SU-DHL-6 (cell line): Measurements from ENCODE around the gene MAGEB17.

Experiments
- H2AFZ ChIP-seq: fragments of 200-600 bp; sonication (generic); 2 replicates; pipeline ENCODE4 v1.6.1; 2014; ENCODE audit warnings: low read depth, mild to moderate bottlenecking, moderate library complexity, mixed read lengths, antibody characterized with exemption, low read length; ENCODE audit not compliant: severe bottlenecking
- H3F3A ChIP-seq: fragments of 200-600 bp; shearing (Covaris generic); 2 replicates; pipeline ENCODE4 v1.6.0; 2016; ENCODE audit warnings: antibody characterized with exemption, mild to moderate bottlenecking; ENCODE audit not compliant: insufficient read depth
- H3K27ac ChIP-seq: fragments of 200-600 bp; sonication (generic); 2 replicates; pipeline ENCODE4 v1.5.1; 2016; ENCODE audit warnings: low read depth, mild to moderate bottlenecking, low read length, moderate library complexity, mixed read lengths
- H3K27me3 ChIP-seq: fragments of 200-600 bp; sonication (generic), shearing (Covaris generic); 2 replicates; pipeline ENCODE4 v1.6.0; 2014; ENCODE audit warnings: mild to moderate bottlenecking, low read length
- H3K36me3 ChIP-seq: fragments of 200-600 bp; sonication (generic); 2 replicates; pipeline ENCODE4 v1.6.1; 2014; ENCODE audit warnings: mild to moderate bottlenecking, low read length, mixed read lengths
- H3K4me2 ChIP-seq: fragments of 300-600, 200-600 bp; shearing (Covaris generic), sonication (generic); 2 replicates; pipeline ENCODE4 v1.6.0; 2014; ENCODE audit warnings: low read length, low read depth, mild to moderate bottlenecking; ENCODE audit not compliant: poor library complexity, severe bottlenecking
- H3K4me3 ChIP-seq: fragments of 200-600 bp; sonication (generic); 2 replicates; pipeline ENCODE4 v1.5.1; 2014; ENCODE audit warnings: antibody characterized with exemption, low read length, mild to moderate bottlenecking, mixed read lengths; ENCODE audit not compliant: insufficient read depth, poor library complexity, severe bottlenecking
- H3K79me2 ChIP-seq: fragments of 200-600 bp; sonication (generic); 2 replicates; pipeline ENCODE4 v1.6.1; 2014; ENCODE audit warnings: mild to moderate bottlenecking, low read length, moderate library complexity; ENCODE audit not compliant: insufficient read depth
- H3K9ac ChIP-seq: fragments of 200-600 bp; sonication (generic); 2 replicates; pipeline ENCODE4 v1.7.0; 2014; ENCODE audit warnings: mild to moderate bottlenecking, low read length
- H3K9me2 ChIP-seq: fragments of 200-600 bp; sonication (generic); replicated peaks from 2 replicates; pipeline ENCODE4 v1.6.1; 2014; ENCODE audit warnings: low read length; ENCODE audit not compliant: insufficient read depth
- H3K9me3 ChIP-seq: fragments of 200-600 bp; sonication (generic); 2 replicates; pipeline ENCODE4 v1.6.1; 2014; ENCODE audit warnings: low read length, mixed read lengths; ENCODE audit not compliant: insufficient read depth
- H4K20me1 ChIP-seq: fragments of 200-600 bp; sonication (generic); 2 replicates; pipeline ENCODE4 v1.6.1; 2014; ENCODE audit warnings: low read depth, mild to moderate bottlenecking, antibody characterized with exemption, low read length, moderate library complexity, mixed read lengths
- EZH2phosphoT487 ChIP-seq: fragments of 200-600 bp; sonication (generic), shearing (Covaris generic); conservative IDR thresholded peaks from 2 replicates; pipeline ENCODE4 v1.6.1; 2018; ENCODE audit warnings: mild to moderate bottlenecking, antibody characterized with exemption, low read length, moderate library complexity, mixed read lengths
- TF ChIP-seq, protein P1 (sequence below): fragments of 200-600 bp; sonication (generic); IDR thresholded peaks from one replicate; pipeline ENCODE4 v1.5.1; 2017; ENCODE audit warnings: antibody characterized with exemption, mild to moderate bottlenecking, low read length, moderate library complexity; ENCODE audit not compliant: insufficient read depth, poor library complexity, severe bottlenecking

MAGEB17 gene

DNA sequence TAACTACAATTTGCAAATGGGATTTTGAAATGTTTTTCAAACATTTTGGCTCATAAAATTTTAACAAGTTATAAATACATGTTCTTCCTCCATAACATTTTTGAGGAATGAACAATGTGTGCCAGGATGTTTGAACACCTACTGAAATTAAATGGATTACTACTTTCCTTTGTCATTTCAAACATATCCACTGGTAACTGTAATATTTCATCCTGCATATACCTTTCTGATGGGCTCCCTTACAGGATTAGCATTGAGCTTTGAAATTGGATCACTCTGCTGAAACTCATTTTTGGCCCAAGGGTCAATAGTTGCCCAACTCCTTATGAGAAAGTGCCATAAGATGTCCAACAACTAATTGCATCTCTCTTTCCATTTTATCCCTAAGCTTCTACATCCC, 26.3 kb upstream of the MAGEB17 start:
- Histone ChIP-seq H3K36me3 (no peaks in the 10 kb centered on the region), H4K20me1 (no peaks in the 10 kb centered on the region), H3K9me3 (no peaks in the 10 kb centered on the region), H3K4me3 (no peak overlapping the region), H3K9ac (no peak overlapping the region), H3K27ac (no peak overlapping the region), H3K9me2 (no peaks in the 10 kb centered on the region), H3K4me2 (no peak overlapping the region), H3F3A (no peaks in the 10 kb centered on the region), H2AFZ (no peak overlapping the region), H3K79me2 (no peaks in the 10 kb centered on the region), H3K27me3 (no peaks in the 10 kb centered on the region)
- TF ChIP-seq, protein P1, sequence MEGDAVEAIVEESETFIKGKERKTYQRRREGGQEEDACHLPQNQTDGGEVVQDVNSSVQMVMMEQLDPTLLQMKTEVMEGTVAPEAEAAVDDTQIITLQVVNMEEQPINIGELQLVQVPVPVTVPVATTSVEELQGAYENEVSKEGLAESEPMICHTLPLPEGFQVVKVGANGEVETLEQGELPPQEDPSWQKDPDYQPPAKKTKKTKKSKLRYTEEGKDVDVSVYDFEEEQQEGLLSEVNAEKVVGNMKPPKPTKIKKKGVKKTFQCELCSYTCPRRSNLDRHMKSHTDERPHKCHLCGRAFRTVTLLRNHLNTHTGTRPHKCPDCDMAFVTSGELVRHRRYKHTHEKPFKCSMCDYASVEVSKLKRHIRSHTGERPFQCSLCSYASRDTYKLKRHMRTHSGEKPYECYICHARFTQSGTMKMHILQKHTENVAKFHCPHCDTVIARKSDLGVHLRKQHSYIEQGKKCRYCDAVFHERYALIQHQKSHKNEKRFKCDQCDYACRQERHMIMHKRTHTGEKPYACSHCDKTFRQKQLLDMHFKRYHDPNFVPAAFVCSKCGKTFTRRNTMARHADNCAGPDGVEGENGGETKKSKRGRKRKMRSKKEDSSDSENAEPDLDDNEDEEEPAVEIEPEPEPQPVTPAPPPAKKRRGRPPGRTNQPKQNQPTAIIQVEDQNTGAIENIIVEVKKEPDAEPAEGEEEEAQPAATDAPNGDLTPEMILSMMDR = no peak
- TF ChIP-seq EZH2phosphoT487 = no peak

DNA sequence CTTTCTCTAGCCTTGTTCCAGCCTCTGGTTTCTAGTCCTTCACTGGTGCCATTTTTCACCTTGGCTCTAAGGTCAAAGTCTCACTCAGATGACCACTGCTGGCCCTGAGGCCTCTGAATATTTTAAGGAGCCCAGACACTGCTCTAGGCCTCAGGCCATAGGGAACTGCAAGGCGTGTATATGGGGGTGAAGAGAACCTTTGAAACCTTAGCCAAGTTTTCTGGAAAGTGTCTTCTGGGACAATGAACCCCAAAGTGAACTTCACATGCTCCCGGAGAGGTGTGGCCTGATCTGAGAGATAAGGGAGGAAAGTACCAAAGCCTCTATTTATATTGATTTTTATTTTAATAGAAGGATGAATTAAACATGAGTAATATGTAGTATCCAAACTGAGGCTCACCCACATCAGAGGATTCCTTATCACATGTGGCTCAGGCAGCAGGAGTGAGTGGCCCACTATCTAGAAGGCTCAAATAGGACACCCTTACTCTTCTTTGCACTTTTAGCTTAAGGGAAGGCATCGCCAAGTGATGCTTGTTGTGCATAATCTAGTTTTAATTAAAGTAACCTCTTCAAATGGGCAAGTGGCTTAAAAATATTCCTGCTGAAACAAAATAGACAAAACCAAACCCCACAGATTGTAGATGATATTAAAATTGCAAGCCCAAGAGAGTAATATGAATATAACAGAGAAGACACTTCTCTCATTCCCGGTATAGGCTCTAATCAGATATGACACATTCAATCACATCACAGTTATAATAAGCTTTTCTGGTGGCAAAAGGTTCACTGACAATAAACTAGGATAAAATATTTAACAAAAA, 25.6 kb upstream of the MAGEB17 start:
- Histone ChIP-seq H3K9ac (no peak overlapping the region), H3K27me3 (no peaks in the 10 kb centered on the region), H4K20me1 (no peaks in the 10 kb centered on the region), H3F3A (no peaks in the 10 kb centered on the region), H3K9me3 (no peaks in the 10 kb centered on the region), H3K9me2 (no peaks in the 10 kb centered on the region), H3K36me3 (no peaks in the 10 kb centered on the region), H3K27ac (no peak overlapping the region), H3K4me3 (no peak overlapping the region), H3K79me2 (no peaks in the 10 kb centered on the region), H3K4me2 (no peak overlapping the region), H2AFZ (no peak overlapping the region)
- TF ChIP-seq, protein P1 = no peak
- no peak for TF ChIP-seq EZH2phosphoT487

- H3K79me2 ChIP-seq = no peaks in the 10 kb centered on the region
- H3F3A ChIP-seq = no peaks in the 10 kb centered on the region
- H3K27ac ChIP-seq = no peak overlapping the region
- H3K36me3 ChIP-seq = no peaks in the 10 kb centered on the region
- H3K9me2 ChIP-seq = no peaks in the 10 kb centered on the region
- no peak overlapping the region for H3K4me3 ChIP-seq
- no peaks in the 10 kb centered on the region for H4K20me1 ChIP-seq
- no peak overlapping the region for H3K4me2 ChIP-seq
- H3K9me3 ChIP-seq = no peaks in the 10 kb centered on the region
- no peaks in the 10 kb centered on the region for H3K27me3 ChIP-seq
- no peak overlapping the region for H2AFZ ChIP-seq
- no peak overlapping the region for H3K9ac ChIP-seq
- TF ChIP-seq, protein P1 = no peak
- no peak for TF ChIP-seq EZH2phosphoT487
Measured at GRCh38 chrX:16142246-16142558, 25.1 kb upstream of the MAGEB17 start.
